Measurements from ENCODE around the gene ITSN1.
"Not testable (repeated sequence)": the region's sequence is repeated elsewhere in the genome, so short reads cannot be mapped to it uniquely, and the experiment has no call there.

ITSN1 gene

DNA sequence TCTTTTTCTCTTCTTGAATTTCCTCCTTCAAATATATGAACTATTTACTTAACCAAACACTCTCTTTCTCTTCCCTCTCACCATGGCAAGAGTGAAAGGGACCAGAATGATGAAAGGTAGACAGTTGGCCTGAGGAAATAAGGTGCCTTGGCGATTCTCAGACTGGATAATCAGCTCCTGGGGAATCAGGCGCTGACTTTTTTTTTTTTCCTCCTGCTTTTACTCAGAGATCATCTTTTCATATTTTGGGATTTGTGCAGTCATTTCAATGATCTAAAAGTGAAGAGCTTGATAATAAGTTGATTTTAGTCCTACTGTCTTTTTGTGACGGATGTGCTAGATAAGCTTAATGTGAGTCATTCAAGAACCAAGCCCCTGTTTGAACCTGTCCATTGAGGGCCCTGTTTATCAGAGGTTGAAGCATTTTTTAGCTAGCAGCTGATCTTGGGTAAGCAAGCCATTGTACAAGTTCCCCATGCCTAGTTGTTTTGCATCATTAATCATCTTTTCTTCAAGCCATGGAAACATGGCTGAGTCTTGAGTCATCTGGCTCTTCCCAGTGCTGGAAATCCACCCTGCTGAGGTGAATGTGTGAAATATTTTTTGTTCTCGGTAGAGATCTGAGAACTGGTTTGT is 40.8 kb downstream of the ITSN1 start:
- peak; percentile 66 for DNase-seq (ENCODE audit: low spot score)

DNA sequence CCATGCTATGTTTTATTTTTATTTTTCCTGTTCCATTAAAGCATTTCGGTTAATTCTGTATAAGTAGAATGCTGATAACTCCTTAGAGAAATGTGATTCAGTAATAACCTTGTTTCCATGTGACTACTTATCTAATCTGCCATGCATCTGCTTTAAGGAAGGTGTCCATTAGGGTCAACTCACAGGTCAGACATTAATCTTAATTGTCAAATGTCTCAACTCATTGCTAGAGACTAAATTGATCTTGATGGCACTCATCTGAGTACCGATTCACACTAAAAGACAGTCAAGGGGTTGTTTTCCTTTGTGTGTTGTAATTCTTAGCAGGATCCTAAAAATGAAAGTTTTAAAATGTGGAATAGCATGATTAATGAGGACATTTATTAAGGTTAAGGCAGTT is 41.8 kb downstream of the ITSN1 start:
- no peak for DNase-seq (ENCODE audit: low spot score)

DNA sequence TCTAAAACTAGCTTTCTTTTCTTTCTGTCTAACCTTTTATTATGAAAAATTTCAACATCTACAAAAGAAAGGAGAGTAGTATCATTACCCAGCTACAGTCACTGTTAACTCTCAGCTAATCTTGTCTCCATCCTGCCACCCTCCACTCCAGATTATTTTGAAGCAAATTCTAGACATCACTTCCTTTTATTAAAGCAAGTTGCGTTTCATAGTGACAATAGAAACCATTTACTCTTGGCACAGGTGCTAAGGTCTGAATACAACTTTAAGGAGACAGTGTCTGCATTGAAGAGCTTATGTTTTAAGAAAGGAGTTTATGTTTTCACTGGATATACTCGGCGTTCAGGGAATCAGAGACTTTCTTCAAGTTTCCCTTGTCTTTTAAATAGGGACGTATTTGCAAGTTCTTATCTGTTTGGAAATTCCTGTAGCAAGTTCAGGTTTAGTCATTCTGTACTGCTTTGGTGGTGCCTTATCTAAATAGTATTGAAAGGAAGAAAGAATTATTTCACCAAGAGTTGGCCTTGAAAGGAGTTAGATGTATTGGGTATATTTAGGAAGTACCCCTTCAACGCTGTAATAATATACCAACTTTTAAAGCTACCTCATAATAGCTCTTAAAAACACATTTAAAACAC is 42.7 kb downstream of the ITSN1 start:
- no peak for DNase-seq (ENCODE audit: low spot score)

DNA sequence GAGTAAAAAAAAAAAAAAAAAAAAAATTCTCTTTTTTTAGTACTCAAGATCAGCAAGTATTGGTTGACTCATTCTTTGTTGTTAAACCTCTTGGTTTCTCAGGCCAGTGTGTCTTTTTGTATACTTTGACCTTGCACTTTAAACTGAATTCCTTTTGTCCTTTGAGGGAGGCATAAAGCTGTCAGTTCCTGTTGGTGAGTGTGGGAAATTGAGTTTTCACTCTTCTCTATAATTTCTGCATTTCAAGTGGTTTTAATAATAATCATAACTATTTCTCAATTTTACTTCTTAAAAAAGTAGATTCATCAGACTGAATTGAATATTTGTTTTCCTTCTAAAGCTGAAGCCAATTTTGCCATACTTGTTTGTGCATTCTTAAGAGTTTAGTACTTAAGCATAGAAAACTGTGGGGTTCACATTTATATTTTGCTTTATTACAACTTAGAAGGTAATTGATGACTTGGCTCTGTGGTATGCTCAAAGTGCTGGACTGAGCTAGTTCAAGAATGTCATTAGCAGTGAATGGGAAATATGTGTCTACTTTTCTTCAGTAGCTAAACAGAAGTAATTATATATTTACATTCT is 43.4 kb downstream of the ITSN1 start:
- DNase-seq (ENCODE audit: low spot score): peak; percentile 30

DNA sequence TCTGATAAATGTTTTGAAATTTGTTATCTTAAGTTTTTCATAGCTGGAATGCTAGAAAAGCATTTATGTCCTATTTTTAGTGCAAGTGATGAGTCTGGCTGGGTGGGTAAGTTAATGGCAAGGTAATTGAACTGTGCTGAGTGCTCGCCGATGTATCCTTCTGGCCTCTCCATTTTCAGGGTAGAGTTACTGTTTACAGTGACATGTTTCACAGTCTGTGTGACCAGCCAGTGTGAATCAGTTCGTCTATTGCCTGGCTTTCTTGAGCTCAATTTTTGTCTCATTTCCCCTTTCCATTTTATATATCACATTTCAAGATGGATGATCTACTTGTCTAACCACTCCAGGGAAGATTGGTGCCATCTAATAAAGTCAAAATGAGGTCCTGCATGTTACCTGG is 44.1 kb downstream of the ITSN1 start:
- DNase-seq (ENCODE audit: low spot score): no peak

DNA sequence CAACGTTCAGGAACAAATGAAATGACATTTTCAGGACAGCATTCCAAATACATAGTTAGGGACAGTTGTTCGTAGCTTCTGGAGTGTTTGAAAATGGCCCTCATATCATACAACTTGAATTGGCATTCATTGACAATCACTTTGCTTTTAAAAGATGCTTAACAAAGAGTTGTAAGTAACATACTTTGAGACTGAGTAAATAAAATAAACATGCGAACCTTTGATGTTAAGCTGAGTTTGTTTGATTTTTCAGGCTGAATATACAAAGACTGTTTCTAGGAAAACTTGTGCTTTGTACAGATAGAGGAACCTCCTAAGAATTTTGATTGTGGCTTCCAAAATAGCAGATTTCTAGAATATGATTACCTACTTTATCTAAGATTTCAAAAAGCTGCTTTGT is 45.3 kb downstream of the ITSN1 start:
- no peak for DNase-seq (ENCODE audit: low spot score)

DNA sequence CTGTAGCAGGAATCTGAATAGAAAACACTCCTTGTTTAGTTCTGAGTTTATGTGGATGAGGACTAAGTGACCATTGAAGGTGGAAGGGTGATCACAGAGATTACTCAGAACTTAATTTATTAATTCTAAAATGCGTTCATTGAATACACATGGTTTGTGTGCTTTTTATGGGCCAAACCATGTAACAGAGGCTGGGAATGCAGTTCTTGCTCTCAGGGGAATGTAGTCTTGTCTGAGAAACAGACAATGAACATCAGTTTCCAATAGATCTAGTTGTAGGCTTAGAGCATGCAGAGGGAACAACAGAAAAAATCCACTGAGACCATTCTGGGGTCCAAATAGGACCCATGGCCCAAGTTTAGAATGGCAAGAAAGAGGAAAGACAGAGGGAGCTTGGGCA is 46.1 kb downstream of the ITSN1 start:
- peak; percentile 4 for DNase-seq (ENCODE audit: low spot score)

DNA sequence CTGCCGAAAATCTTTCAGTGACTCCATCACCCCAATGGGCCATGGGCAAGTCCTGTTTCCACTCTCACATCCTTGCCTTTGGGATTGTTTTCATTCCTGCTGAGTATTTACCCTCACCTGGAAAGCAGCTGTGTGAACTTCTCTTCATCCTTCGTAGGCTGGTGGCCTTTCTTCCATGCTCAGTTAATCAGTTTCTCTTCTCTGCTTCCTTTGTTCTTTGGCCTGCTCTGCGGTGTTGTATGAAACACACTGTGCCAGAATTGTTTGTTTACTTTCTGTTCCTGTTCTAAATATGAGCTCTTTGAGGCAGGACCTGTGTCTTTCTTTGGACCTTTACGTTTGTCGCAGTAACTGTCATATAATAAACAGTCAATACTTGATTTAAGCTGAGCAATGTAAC is 48.6 kb downstream of the ITSN1 start:
- no peak for DNase-seq (ENCODE audit: low spot score)

DNA sequence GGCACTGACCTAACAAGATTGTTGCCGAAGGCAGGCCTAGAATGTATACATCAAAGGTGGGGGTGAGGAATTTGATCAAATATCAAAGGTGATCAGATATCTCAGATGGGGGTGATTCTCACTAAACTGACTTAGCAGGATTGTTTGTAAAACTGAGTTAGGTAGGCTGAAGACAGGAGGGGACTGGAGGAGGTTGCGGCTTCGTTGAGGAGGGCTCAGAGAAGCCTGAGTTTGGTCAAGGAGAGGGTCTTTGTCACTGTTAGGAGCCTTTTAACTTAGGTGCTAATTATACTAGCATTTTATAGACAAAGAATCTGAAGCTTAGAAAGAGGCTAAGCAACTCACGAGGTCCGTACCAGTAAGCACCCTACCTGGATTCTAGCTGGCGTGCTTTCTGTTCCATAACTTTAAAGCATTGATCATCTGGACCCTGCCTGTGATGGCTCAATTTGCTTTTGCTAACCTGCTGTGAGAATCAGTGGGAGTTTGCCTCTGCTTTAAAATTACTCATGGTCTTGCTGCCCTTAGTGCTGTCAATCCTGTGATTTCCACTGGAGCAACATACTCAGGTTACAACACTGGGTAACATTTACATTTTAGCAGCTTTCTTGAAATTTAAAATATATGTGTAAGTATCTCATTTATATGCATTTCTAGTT is 49.8 kb downstream of the ITSN1 start:
- no peak for DNase-seq (ENCODE audit: low spot score)

DNA sequence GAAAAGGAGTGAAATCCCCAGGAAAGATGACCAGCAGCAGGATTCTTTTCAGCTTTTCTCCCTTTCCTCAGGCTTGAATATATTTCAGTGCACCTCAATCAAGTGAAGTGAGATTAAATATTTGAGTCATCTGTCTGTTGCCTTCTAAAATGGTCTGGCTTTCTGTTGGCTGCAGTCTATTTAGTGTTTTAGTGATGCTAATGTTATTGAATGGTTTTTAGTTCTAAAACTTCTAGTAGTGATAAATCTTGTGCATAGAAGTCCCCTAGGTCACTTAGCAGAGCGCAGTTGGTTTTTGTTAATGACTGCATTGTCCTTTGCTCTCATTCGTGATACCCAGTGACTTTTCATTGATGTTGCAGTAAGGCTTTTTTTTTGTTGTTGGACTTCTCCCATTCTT is 53.5 kb downstream of the ITSN1 start:
- DNase-seq (ENCODE audit: low spot score): no peak

DNA sequence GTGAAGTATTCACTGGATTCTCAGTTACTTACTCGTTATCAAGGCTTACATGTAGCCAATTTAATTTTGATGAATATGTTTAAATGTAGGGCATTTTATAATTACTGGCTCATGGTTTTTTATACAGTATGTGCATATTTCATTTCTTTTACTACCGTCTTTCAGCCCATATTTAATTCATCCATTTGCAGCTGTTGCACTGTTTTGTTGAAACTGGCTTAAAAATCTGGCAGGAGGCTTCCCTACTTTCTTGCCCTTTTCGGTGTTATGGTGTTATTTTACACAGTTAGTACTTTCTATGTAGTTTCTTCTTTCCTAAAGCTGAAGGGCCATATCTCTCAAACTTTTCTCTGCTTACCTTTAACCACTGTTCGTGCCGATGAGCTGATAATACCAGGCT is 54.2 kb downstream of the ITSN1 start:
- no peak for DNase-seq (ENCODE audit: low spot score)

DNA sequence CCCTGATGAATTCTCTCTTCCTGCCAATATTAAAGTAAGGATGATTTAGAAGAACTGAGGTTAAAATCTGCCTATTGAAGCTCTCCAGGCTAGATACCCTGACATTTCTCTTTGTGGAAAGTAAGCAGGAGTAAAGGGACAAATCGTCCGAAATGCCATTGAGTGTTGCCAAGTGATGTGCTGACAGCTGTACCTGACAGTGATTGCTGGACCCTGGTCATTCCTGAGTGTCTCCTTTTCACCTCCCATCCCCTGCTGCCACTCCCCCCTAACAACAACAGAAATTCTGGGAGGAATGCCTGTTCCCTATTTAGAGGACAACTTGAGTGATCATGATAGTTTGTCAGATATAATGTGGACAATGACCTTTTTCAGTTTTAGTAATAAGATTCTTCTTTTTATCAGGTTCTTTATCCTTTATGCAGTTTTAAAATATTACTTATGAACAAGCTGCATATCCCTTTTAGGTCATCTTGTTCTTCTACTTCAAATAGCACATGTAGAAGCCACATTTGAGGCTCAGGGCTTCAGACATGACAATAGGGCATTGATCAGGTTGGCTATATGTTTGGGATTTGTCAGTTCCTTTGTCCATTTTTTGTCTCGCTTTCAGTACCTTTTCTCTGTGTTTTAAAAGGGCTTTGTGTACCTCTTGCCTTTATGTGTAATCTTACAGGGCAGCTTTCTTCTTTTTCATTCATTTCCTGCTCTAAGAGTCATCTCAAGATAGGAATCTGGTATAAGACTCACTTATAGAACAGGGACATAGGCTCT is 56.0 kb downstream of the ITSN1 start:
- no peak for DNase-seq (ENCODE audit: low spot score)

DNA sequence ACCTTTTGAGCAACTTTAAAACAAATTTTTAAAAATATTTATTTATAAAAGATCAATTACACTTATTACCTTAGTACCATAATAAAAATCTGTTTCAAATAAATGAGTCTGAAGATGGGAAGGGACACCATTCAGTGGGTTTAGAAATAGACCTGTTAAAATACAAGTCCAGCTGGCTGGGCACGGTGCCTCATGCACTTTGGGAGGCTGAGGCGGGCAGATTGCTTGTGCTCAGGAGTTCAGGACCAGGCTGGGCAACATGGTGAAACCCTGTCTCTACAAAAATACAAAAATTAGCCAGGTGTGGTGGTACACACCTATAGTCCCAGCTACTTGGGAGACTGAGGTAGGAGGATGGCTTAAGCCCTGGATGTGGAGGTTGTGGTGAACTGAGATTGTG is 57.0 kb downstream of the ITSN1 start:
- DNase-seq (ENCODE audit: low spot score): no peak

DNA sequence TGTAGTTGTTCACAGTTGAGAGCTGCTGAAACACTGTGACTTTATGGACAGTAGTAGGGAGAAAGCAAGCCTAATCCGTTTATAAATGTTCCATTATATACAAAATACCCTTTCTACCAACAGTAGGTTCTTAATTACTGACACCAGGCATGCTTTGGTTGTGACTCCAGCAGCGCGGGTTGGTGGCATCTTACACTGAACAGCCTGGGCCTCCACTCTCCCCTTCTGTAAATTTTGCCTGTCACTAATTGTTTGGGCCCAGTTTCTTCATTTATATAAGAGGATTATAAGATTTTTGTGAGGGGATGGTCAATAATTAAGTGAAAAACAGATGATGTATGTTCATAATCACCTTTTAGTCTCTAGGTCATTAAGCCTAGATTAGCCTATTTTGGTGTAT is 58.2 kb downstream of the ITSN1 start:
- no peak for DNase-seq (ENCODE audit: low spot score)

DNA sequence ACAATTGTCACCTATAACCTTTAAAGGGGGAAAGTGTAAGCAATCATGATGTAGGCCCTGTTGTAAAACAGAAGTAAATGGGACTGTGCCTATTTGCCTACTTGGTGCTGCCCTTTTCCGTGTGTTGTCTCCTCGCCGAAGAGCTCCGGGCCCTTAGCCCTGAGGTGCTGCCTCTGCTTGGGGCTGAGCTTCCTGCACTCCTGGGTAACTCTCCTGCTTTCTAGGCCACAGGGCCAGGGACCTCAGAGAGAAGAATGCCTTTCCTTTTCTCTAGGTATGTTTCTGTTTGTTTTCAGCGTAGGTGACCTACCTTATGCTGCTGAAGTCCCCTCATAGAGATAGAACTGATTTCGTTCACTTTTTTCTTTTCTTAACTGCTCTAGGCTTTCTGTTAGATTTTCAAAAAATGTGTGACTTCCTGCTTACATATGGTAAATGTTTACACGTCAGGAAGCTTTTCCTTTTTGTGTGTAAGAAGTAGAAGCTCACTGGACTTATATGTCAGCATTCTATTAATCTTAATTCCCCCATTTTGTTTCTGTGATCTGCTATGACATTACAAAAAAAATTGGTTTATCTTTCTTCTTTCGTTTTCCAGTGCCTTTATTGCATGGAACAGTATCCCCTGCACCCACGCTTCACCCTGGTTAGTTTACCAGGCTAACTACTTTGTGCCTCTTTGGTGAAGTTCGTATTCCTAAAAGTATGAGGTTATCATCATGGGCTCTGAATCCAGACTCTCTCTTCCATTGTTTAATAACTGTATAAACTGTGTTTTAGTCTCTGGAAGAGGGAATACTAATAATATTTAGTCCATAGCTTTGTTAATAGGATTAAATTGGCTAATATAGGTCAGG is 61.7 kb downstream of the ITSN1 start:
- no peak for DNase-seq (ENCODE audit: low spot score)

DNA sequence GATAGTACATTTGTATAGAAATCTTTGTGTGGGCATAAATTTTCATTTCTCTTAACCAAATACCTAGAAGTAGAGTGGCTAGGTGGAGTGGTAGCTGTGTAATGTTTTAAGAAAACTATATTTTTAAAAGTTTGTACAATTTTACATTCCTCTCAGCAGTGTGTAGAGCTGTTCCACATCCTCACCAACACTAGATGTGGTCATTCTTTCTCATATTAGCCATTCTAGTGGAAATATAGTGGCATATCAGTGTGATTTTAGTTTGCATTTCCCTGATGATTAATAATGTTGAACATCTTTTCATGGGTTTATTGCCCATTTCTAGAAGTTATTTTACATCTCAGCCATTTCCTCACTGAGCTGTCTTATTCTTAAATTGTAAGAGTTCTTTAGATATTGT is 65.5 kb downstream of the ITSN1 start:
- no peak for DNase-seq (ENCODE audit: low spot score)

DNA sequence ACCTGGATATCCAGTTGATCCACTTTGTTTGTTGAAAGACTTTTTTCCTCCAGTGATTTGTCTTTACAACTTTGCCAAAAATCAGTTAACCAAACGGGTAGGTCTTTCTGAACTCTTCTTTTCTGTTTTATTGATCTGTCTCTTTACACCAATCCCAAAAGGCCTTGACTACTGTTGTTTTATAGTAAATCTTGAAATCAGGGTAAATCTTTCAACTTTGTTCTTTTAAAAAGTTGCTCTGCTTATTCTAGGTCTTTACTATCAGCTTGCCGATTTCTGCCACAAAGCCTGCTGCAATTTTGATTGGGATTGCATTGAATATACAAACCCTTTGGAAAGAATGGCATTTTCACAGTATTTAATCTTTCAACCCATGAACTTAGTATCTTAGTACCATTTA is 66.6 kb downstream of the ITSN1 start:
- no peak for DNase-seq (ENCODE audit: low spot score)

DNA sequence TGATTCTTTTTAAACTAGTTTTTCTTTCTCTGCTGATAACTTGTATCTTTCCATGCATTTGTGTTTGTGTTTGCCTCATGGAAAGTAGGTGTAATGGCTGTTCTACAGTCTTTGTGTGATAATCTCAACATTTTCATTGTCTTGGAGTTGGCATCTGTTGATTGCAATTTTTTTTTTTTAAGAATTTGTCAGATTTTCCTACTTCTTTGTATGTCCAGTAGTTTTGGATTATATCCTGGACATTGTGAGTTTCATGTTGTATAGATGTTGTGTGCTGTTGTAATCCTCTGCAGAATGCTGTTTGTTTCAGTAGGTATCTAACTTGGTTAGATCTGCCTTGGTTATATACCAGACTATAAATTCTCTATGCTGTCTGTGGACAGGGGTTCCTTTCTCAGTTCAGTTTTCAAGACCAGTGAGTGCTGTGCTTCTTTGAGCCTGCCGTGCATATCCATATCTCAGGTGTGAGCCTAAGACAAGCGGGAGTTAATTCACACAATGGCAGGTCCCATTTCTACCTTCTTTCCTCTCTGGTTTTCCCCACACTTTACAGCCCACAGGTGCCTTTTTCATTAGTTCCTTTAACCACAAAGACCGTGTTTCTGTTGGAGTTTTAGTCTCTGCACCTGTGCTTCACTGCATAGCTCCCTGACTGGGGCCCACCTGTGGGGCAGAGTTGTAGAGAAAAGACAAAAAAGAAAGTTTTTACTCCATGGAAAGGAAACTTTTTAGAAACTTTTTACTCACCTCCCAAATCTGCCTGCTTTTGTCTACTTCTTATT is 69.9 kb downstream of the ITSN1 start:
- no peak for DNase-seq (ENCODE audit: low spot score)

DNA sequence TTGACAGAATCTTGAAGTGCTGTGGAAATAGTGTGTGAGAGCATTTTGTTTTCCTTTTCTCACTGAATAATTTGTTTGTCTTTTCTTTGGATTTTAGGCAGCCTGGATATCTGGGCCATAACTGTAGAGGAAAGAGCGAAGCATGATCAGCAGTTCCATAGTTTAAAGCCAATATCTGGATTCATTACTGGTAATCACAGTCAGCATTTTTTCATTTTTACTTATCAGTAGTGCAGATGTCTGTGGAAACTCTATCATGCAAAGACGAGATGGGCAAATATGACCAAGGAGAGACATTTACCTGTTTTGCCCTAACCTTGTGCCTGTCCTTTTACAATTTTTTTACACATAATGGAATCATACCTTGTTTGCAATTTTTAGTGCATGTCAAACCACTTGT is 78.8 kb downstream of the ITSN1 start:
- DNase-seq (ENCODE audit: low spot score): no peak

DNA sequence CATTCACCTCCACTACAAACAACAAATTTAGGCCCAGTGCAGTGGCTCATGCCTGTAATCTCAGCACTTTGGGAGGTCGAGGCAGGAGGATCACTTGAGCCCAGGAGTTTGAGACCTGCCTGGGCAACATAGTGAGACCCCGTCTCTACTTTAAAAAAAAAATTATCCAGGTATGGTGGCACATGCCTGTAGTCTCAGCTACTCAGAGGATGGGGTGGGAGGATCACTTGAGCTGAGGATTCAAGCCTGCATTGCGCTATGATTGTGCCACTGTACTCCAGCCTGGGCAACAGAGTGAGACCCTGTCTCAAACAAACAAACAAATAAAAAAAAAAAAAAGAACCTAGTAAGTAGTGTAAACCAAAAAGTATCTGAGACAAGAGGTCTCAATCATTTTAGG is 86.8 kb downstream of the ITSN1 start:
- DNase-seq (ENCODE audit: low spot score): not testable (repeated sequence)

DNA sequence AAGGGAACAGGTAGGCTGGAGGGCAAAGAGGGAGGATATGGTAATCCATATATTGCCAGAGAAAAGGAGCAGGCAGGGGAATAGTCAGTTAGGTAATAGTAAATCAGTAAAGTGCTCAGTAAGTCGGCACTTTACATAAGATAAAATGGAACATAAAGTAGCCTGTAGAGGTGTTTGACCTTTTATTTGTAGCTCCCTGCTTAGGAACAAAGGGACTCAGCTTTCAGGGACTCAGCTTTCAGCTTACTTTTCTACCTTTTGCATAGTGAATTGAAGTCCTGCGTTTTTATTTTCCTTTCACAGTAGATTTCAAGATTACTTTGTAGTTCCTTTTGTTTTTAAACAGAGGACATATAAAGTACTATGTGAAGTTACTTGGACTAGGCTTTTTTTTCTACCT is 87.3 kb downstream of the ITSN1 start:
- DNase-seq (ENCODE audit: low spot score): no peak
